ENCODE results near the gene SLC12A8.

Gene SLC12A8

GRCh38 chr3:125051205-125051604 lies 161.3 kb downstream of the SLC12A8 start:
- Mint-ChIP-seq H3K9me3 (no peaks in the 10 kb centered on the region), H3K36me3 (ENCODE audit: low read depth) (peaks cover 41% of the 10 kb centered on the region), H3K27me3 (ENCODE audit: low read depth) (peaks cover 4% of the 10 kb centered on the region), H3K27ac (peak overlapping the region; percentile 92), H3K4me1 (ENCODE audit: low read depth) (peaks cover 48% of the 10 kb centered on the region), H3K4me3 (peak overlapping the region; percentile 97)
- no peak for DNase-seq (ENCODE audit: low spot score)

- no peaks in the 10 kb centered on the region for H3K9me3 Mint-ChIP-seq
- peaks cover 4% of the 10 kb centered on the region for H3K27me3 Mint-ChIP-seq (ENCODE audit: low read depth)
- no peak for DNase-seq (ENCODE audit: low spot score)
- peak overlapping the region; percentile 97 for H3K4me3 Mint-ChIP-seq
- peaks cover 41% of the 10 kb centered on the region for H3K36me3 Mint-ChIP-seq (ENCODE audit: low read depth)
- peak overlapping the region; percentile 13 for H3K27ac Mint-ChIP-seq
- peaks cover 48% of the 10 kb centered on the region for H3K4me1 Mint-ChIP-seq (ENCODE audit: low read depth)
These were observed 162.0 kb downstream of the SLC12A8 start for GRCh38 chr3:125050488-125051090.

- H3K4me3 Mint-ChIP-seq, result no peak overlapping the region
- H3K27ac Mint-ChIP-seq, result no peak overlapping the region
- H3K36me3 Mint-ChIP-seq (ENCODE audit: low read depth), result peaks cover 28% of the 10 kb centered on the region
- peaks cover 35% of the 10 kb centered on the region for H3K4me1 Mint-ChIP-seq (ENCODE audit: low read depth)
- no peaks in the 10 kb centered on the region for H3K9me3 Mint-ChIP-seq
- no peak for DNase-seq (ENCODE audit: low spot score)
- peaks cover 4% of the 10 kb centered on the region for H3K27me3 Mint-ChIP-seq (ENCODE audit: low read depth)
These were observed 164.3 kb downstream of the SLC12A8 start for GRCh38 chr3:125048282-125048681.

- peaks cover 38% of the 10 kb centered on the region for H3K36me3 Mint-ChIP-seq (ENCODE audit: low read depth)
- H3K27me3 Mint-ChIP-seq (ENCODE audit: low read depth), result peaks cover 7% of the 10 kb centered on the region
- no peak overlapping the region for H3K4me3 Mint-ChIP-seq
- no peak overlapping the region for H3K27ac Mint-ChIP-seq
- peaks cover 15% of the 10 kb centered on the region for H3K4me1 Mint-ChIP-seq (ENCODE audit: low read depth)
- no peak for DNase-seq (ENCODE audit: low spot score)
- H3K9me3 Mint-ChIP-seq, result no peaks in the 10 kb centered on the region
These were observed 166.6 kb downstream of the SLC12A8 start for GRCh38 chr3:125045965-125046364.

- Mint-ChIP-seq H3K27ac (no peak overlapping the region), H3K4me1 (ENCODE audit: low read depth) (peaks cover 8% of the 10 kb centered on the region), H3K36me3 (ENCODE audit: low read depth) (peaks cover 34% of the 10 kb centered on the region), H3K4me3 (no peak overlapping the region), H3K9me3 (peaks cover under 1% of the 10 kb centered on the region), H3K27me3 (ENCODE audit: low read depth) (peaks cover 2% of the 10 kb centered on the region)
- DNase-seq (ENCODE audit: low spot score), result no peak
These were observed 167.4 kb downstream of the SLC12A8 start for GRCh38 chr3:125045194-125045593.

DNA sequence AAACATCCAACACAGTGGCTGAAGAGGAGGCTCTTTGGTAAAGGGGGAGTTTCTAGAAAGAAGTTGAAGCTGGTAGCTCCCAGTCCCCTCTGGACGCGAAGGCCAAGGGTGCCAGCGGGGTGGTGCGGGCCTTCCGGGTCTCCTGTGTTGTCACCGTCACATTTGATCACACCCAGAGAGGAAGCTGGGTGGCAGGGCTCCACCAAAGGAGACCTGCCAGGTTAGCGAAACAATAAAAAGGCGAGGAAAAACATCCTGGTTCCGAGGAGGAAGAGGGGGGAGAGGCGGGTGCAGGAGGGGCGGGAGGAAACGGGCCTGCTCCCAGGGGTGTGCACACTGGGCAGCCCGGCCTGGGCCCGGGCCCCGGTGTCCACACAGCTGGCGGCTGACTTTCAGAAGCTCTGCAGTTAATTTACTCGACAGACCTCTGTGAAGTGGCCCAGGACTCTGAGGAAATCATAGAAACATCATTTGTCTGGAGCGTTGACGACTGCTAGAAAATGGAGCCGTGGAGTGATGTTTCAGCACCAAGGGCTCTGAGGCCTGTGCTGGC lies 168.9 kb downstream of the SLC12A8 start:
- DNase-seq (ENCODE audit: low spot score), result no peak
- no peak overlapping the region for H3K4me3 Mint-ChIP-seq
- no peak overlapping the region for H3K27ac Mint-ChIP-seq
- H3K9me3 Mint-ChIP-seq, result peaks cover 9% of the 10 kb centered on the region
- peaks cover 10% of the 10 kb centered on the region for H3K27me3 Mint-ChIP-seq (ENCODE audit: low read depth)
- peaks cover 36% of the 10 kb centered on the region for H3K36me3 Mint-ChIP-seq (ENCODE audit: low read depth)
- H3K4me1 Mint-ChIP-seq (ENCODE audit: low read depth), result peaks cover 8% of the 10 kb centered on the region

DNA sequence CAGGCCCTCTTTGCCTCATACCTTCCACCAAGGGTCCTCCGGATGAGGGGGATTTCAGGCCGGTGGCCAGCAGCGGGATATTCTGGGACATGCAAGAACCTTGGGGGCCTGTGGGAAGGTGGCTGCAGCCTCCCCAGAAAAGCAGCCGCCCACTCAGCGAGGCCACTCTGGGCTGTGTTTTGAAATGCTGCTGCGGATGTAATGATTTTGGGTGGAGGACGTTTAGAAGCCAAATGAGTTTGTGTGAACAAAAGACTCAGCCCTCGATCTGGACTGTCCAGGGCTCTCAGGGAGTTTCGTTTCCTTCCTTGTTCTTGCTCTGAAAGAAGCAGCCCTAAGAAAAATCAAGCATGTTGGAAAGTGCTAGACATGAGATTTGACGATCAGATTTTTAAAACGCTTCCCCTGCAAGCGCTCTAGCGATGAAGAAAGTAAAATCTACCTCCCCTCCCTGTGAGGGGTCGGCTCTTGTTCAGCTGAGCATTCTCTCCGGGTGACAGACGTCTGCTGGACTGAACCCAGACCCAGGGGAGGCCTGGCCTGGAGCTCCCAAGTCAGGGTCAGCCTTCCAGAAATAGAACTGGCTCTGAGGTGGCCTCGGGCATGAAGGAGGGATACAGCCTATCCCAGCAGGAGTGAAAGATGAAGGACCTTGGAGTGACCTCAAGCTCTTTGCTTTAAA lies 169.7 kb downstream of the SLC12A8 start:
- DNase-seq (ENCODE audit: low spot score), result no peak
- peaks cover 5% of the 10 kb centered on the region for H3K4me1 Mint-ChIP-seq (ENCODE audit: low read depth)
- peaks cover 10% of the 10 kb centered on the region for H3K27me3 Mint-ChIP-seq (ENCODE audit: low read depth)
- peaks cover 37% of the 10 kb centered on the region for H3K36me3 Mint-ChIP-seq (ENCODE audit: low read depth)
- no peak overlapping the region for H3K4me3 Mint-ChIP-seq
- no peak overlapping the region for H3K27ac Mint-ChIP-seq
- H3K9me3 Mint-ChIP-seq, result peaks cover 10% of the 10 kb centered on the region

DNA sequence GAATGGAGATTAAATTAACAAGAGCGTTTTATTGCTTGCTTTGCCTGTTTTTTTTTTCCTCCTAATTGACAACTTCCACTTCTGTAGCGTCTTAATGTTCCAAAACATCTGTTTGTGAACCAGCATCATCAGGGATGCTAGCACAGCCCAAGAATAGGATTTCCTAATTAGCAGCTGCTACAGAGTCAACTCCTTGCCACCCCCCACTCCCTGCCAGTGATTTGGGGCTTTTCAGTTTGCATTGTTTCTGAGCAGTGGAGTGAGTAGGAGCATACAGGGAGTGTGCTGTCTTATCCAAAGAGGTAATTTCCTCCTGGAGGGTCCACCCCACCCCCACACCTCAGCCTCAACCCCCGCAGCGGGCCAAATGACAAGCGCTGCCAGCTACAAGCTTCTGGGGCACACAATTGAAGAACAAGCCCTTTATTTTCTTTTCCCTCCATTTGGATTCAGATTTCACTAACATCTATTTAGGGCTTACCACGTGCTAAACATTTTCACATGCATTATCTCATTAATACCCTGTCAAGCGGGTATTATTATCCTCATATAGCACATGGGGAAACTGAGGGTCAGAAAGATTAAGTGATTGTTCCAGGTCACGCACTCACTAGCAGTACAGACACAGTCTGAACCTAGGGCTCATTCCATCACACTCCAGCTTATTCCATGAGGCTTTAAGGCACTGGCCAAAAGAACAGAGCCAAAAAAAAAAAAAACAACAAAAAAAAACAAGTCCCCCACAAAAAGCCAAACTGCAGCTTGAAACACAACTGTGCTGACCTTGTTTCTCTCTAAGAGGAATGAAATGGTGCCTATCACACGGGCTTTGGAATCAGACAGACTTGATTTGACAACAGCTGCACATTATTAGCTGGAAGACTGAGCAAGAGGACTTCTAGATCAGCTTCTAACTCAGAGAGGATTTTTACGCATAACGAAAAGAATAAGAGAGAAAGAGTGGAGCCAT lies 173.1 kb downstream of the SLC12A8 start:
- DNase-seq (ENCODE audit: low spot score), result no peak
- Mint-ChIP-seq H3K4me3 (no peak overlapping the region), H3K27me3 (ENCODE audit: low read depth) (peaks cover 10% of the 10 kb centered on the region), H3K36me3 (ENCODE audit: low read depth) (peaks cover 44% of the 10 kb centered on the region), H3K4me1 (ENCODE audit: low read depth) (peaks cover 10% of the 10 kb centered on the region), H3K27ac (no peak overlapping the region), H3K9me3 (peaks cover 35% of the 10 kb centered on the region)

DNA sequence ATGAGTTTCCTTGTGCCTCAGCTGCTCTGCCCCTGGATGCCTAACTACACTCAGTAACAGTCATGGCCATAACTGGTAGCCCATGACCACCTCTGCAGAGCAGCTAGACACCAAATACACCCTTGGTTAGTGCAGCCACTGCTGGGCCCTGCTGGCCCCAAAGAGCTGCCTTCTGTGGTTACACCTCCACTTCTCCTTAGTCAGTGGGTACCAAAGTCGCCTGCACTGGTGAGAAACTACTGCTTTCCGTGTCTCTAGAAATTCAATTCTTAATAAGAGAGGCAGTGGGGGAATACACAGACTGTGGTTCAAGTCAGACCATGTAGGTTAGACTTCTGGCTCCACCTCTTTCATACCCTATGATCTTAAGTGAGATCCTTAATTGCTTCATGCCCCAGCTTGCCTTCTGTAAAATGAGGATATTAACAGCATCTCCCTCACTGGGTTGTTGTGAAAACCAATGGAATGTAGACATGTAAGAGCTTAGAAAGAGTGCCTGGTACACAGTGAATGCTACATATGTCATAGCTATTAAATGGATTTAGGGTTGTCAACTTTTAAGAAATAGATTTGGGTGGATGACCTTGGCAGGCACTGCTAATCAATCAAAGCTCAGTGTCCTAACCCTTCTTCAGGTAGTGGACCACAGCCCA lies 174.9 kb downstream of the SLC12A8 start:
- Mint-ChIP-seq H3K36me3 (ENCODE audit: low read depth) (peaks cover 48% of the 10 kb centered on the region), H3K9me3 (peaks cover 36% of the 10 kb centered on the region), H3K4me3 (no peak overlapping the region), H3K27me3 (ENCODE audit: low read depth) (peaks cover 10% of the 10 kb centered on the region), H3K27ac (no peak overlapping the region), H3K4me1 (ENCODE audit: low read depth) (peaks cover 12% of the 10 kb centered on the region)
- no peak for DNase-seq (ENCODE audit: low spot score)

GRCh38 chr3:125035217-125035616 lies 177.3 kb downstream of the SLC12A8 start:
- Mint-ChIP-seq H3K4me1 (ENCODE audit: low read depth) (peaks cover 18% of the 10 kb centered on the region), H3K27ac (no peak overlapping the region), H3K9me3 (peaks cover 39% of the 10 kb centered on the region), H3K36me3 (ENCODE audit: low read depth) (peaks cover 44% of the 10 kb centered on the region), H3K4me3 (no peak overlapping the region), H3K27me3 (ENCODE audit: low read depth) (peaks cover 7% of the 10 kb centered on the region)
- no peak for DNase-seq (ENCODE audit: low spot score)

DNA sequence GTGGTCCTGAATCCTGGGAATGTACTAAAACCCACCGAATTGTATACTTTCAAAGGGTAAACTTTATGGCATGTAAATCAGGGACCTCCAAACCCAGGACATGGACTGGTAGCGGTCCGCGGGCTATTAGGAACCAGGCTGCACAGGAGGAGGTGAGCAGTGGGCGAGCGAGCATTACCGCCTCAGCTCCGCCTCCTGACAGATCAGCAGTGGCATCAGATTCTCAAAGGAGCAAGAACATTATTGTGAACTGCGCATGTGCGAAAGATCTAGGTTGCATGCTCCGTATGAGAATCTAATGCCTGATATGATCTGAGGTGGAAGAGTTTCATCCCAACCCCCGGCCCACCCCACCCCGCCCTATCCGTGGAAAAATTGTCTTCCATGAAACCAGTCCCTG lies 178.9 kb downstream of the SLC12A8 start:
- peaks cover 44% of the 10 kb centered on the region for H3K36me3 Mint-ChIP-seq (ENCODE audit: low read depth)

DNA sequence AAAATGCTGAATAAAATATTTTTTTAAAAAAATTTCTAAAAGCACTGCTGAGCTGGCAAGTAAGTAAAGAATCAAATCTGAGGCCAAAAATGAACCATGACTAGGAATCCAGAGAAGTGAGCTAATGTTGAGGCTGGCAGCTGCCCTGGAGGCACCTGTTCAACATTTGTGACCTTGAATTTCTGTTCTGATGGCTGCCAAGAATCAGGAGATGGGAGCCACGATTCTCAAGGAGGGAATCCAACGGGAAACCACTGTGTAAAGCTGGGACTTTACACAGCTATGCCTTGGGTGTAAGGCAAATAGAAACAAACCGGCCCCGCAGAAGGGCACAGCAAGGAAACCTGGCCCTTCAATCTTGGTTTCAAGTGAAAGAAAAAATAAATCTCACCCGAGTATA lies 179.4 kb downstream of the SLC12A8 start:
- Mint-ChIP-seq H3K9me3 (peaks cover 30% of the 10 kb centered on the region), H3K4me1 (ENCODE audit: low read depth) (peaks cover 25% of the 10 kb centered on the region), H3K4me3 (no peak overlapping the region), H3K27ac (no peak overlapping the region), H3K27me3 (ENCODE audit: low read depth) (no peaks in the 10 kb centered on the region), H3K36me3 (ENCODE audit: low read depth) (peaks cover 44% of the 10 kb centered on the region)
- DNase-seq (ENCODE audit: low spot score), result no peak

More for the DNA sequence above, 178.9 kb downstream of the SLC12A8 start:
- peaks cover 30% of the 10 kb centered on the region for H3K9me3 Mint-ChIP-seq
- H3K27ac Mint-ChIP-seq, result no peak overlapping the region
- H3K4me1 Mint-ChIP-seq (ENCODE audit: low read depth), result peaks cover 20% of the 10 kb centered on the region
- H3K4me3 Mint-ChIP-seq, result no peak overlapping the region
- DNase-seq (ENCODE audit: low spot score), result no peak
- H3K27me3 Mint-ChIP-seq (ENCODE audit: low read depth), result no peaks in the 10 kb centered on the region

DNA sequence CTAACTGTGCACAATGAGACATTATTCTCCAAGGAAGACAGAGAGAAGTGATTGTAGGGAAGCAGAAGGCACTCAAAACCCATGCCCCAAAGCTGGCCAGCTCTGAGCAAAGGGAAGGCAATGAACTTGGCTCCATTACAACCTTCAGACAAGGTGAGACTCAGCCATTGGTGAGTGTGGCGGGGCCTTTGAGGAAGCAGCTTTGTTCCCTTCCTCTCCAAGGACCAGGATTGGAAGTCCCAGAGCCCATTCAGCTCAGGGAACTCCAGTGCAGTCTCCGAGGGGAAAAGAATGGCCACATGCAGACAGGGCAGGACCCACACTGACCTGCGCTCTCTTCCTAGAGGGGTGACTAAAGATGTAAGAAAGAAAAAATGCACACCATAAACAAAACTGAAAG lies 179.9 kb downstream of the SLC12A8 start:
- no peak for DNase-seq (ENCODE audit: low spot score)
- Mint-ChIP-seq H3K9me3 (peaks cover 27% of the 10 kb centered on the region), H3K4me1 (ENCODE audit: low read depth) (peaks cover 30% of the 10 kb centered on the region), H3K36me3 (ENCODE audit: low read depth) (peaks cover 49% of the 10 kb centered on the region), H3K4me3 (no peak overlapping the region), H3K27me3 (ENCODE audit: low read depth) (no peaks in the 10 kb centered on the region), H3K27ac (no peak overlapping the region)

Data from T-helper 2 cell treated with Interferon-gamma antibody and Interleukin-4, amounts not matched to agents 5 μg/mL and 100 μg/mL, for 36 hours (primary cell).